Caco-2 (cell line): ENCODE measurements around the gene SCAMP3. TPM values are rescaled to one million over a fixed set of nuclear protein-coding genes. Genes with fewer than 3 reads are reported as not detected.

Experiments used
- BruUV-seq: library from RNA; stranded (reverse); fragments of 400-500 nt; replicated peaks from 2 replicates; lab custom pipeline; 2021; lab: Mats Ljungman, UMichigan
- CTCF ChIA-PET: fragments of 300-600 bp; sonication (Branson Sonifier 250); formaldehyde crosslinking; loops from one replicate; lab custom pipeline; 2022; ENCODE audit warnings: antibody characterized with exemption; lab: Charles Lee
- POLR2A ChIA-PET: fragments of 300-600 bp; sonication (Branson Sonifier 250); formaldehyde crosslinking; loops from one replicate; lab custom pipeline; 2022; ENCODE audit warnings: antibody characterized with exemption; lab: Charles Lee
- DNase-seq, 2 experiments: peaks; one replicate each; pipeline versions ENCODE4 v3.0.0 to v3.0.0-alpha.2; 2020 to 2022
- H3K27me3 ChIP-seq: replicated peaks from 2 replicates; pipeline ENCODE4 v1.6.0; 2011; ENCODE audit warnings: low read length; ENCODE audit not compliant: control insufficient read depth, insufficient read depth
- H3K36me3 ChIP-seq: 2 replicates; pipeline ENCODE4 v1.5.1; 2011; ENCODE audit warnings: low read length; ENCODE audit not compliant: control insufficient read depth, insufficient read depth
- H3K4me1 ChIP-seq: fragments of 250-450 bp; sonication (Bioruptor Pico); 2 replicates; pipeline ENCODE4 v1.5.1; 2020; ENCODE audit warnings: mild to moderate bottlenecking
- H3K4me3 ChIP-seq: 2 replicates; pipeline ENCODE4 v1.5.1; 2011; ENCODE audit warnings: low read depth, mild to moderate bottlenecking, control low read depth, low read length
- H3K9me3 ChIP-seq: fragments of 250-450 bp; sonication (Bioruptor Pico); 2 replicates; pipeline ENCODE4 v1.5.1; 2020; ENCODE audit warnings: mild to moderate bottlenecking, moderate library complexity
- H3K27ac Mint-ChIP-seq: one replicate; pipeline ENCODE4 v1.8.0; 2022; ENCODE audit warnings: mixed read lengths; ENCODE audit not compliant: unreplicated experiment
- H3K27me3 Mint-ChIP-seq: one replicate; pipeline ENCODE4 v1.8.0; 2022; ENCODE audit warnings: mixed read lengths; ENCODE audit not compliant: insufficient read depth, unreplicated experiment
- H3K36me3 Mint-ChIP-seq: one replicate; pipeline ENCODE4 v1.8.0; 2022; ENCODE audit warnings: mild to moderate bottlenecking, mixed read lengths; ENCODE audit not compliant: insufficient read depth, unreplicated experiment
- H3K4me1 Mint-ChIP-seq: one replicate; pipeline ENCODE4 v1.8.0; 2022; ENCODE audit warnings: low read depth, mixed read lengths; ENCODE audit not compliant: unreplicated experiment
- H3K4me3 Mint-ChIP-seq: one replicate; pipeline ENCODE4 v1.8.0; 2022; ENCODE audit warnings: mild to moderate bottlenecking, moderate library complexity, mixed read lengths; ENCODE audit not compliant: unreplicated experiment
- H3K9me3 Mint-ChIP-seq: one replicate; pipeline ENCODE4 v1.8.0; 2022; ENCODE audit warnings: mixed read lengths; ENCODE audit not compliant: unreplicated experiment
- intact Hi-C: fragments of 100-400 bp; cut with micrococcal nuclease; formaldehyde crosslinking; loops from one replicate; pipeline ENCODE4 v1.10.0; 2022; ENCODE audit not compliant: unreplicated experiment
- total RNA-seq: library from RNA; stranded (reverse); gene quantifications from 2 replicates; pipeline ENCODE4 v1.2.3, GENCODE V29; 2022
- TF ChIP-seq, protein P1 (sequence below), 2 experiments: fragments of 200-600 bp in 1 of 2; IDR thresholded peaks; 1 replicate in 1 of 2; 2 replicates in 1 of 2; pipeline versions ENCODE4 v1.5.1 to v1.8.0; 2011 to 2022; ENCODE audit warnings: antibody characterized with exemption in 1 of 2, control low read depth in 1 of 2, inconsistent platforms in 1 of 2, low read depth in 1 of 2, low read length in 1 of 2, mild to moderate bottlenecking in 1 of 2, moderate library complexity in 1 of 2; ENCODE audit not compliant: insufficient read depth in 1 of 2, severe bottlenecking in 1 of 2, unreplicated experiment in 1 of 2

The SCAMP3 gene
- total RNA-seq, 1 experiment from 2014 or later = 55.9 TPM

- no peak within 1 kb of the TSS for H3K27ac Mint-ChIP-seq
- TSS peak; percentile 18 for BruUV-seq
- CTCF ChIA-PET = interaction anchor here (0.6 to 1.4 kb wide), 15 partner anchors 9 to 473 kb away, joined by 3 to 20 read pairs (median 5); partner anchors contain the start of genes FDPS and SCAMP3
Measured at GRCh38 chr1:155277070-155277901, 15.1 kb upstream of the SCAMP3 start, which contains the start of gene HCN3. Gene HCN3, plus strand, starts transcription at chr1:155277463. Its CDS starts 128 bp downstream, at chr1:155277591.

DNA sequence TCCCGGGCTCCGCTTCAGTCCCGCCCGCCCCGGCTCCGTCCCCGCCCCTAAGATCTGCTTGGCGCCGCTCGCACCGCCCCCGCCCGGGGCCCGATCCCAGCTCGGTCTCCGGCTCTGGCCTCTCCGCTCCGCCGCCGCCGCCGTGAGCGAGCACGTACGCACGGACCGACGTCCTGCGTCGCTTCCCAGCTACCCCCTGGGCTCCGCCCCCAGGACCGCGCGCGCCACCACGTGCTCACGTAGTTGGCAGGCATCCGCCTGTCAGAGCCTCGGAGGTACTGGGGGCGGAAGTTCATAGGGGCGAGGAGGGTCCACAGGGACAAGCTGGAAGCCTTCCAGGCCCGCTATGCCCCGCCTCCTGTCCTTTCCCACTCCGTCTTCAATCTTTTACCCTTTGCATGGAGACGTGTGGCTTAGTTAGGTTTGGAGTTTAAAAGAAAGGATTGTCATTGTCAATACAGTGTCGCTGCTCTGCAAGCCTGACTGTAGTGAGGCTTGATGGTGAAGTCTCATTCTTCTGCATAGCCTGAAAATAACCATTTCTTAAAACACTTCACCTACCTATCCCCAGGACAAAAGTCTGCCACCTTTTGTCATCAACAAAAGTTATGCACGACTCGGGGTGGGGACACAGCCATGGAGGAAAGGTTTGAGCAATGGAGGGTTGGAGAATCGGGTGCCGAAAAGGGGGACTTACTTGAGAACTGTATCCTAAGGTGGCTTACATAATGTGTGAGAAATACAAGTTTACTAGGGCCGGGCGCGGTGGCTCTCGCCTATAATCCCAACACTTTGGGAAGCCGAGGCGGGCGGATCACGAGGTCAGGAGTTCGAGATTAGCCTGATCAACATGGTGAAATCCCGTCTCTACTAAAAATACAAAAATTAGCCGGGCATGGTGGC lies 11.4 kb upstream of the SCAMP3 start, which contains the start of gene CLK2:
Gene CLK2, minus strand, starts transcription at position 162 of the 903 bp plus-strand sequence. CDS start 2,527 bp downstream, outside the sequence.
- no peaks in the 10 kb centered on the region for H3K9me3 ChIP-seq
- ChIA-PET CTCF (interaction anchor here (0.6 to 1.9 kb wide), 10 partner anchors 12 to 101 kb away, joined by 3 to 33 read pairs (median 8); partner anchors contain the start of genes ENTREP3, FDPS, KRTCAP2 and SCAMP3), POLR2A (interaction anchor here (0.5 to 2.0 kb wide), 14 partner anchors 12 to 1030 kb away, joined by 3 to 18 read pairs (median 6); partner anchors contain the start of genes ENTREP3, FDPS, SCAMP3 and SYT11)
- H3K4me3 Mint-ChIP-seq = peak within 1 kb of the TSS; percentile 97
- H3K36me3 Mint-ChIP-seq = peaks cover 58% of the 10 kb centered on the region
- 0 out of 2 replicates have a peak, but pooled peaks cover 8% of the 10 kb centered on the region for H3K4me1 ChIP-seq
- no peaks in the 10 kb centered on the region for H3K9me3 Mint-ChIP-seq
- peak; percentile 98 for DNase-seq
- H3K4me1 Mint-ChIP-seq = peaks cover 20% of the 10 kb centered on the region
- no peaks in the 10 kb centered on the region for H3K27me3 Mint-ChIP-seq
- peak within 1 kb of the TSS; percentile 87 for H3K27ac Mint-ChIP-seq
- no peaks in the 10 kb centered on the region for H3K27me3 ChIP-seq
- no TSS peak for BruUV-seq
- H3K4me3 ChIP-seq = peak within 1 kb of the TSS; percentile 75
- TF ChIP-seq, protein P1, sequence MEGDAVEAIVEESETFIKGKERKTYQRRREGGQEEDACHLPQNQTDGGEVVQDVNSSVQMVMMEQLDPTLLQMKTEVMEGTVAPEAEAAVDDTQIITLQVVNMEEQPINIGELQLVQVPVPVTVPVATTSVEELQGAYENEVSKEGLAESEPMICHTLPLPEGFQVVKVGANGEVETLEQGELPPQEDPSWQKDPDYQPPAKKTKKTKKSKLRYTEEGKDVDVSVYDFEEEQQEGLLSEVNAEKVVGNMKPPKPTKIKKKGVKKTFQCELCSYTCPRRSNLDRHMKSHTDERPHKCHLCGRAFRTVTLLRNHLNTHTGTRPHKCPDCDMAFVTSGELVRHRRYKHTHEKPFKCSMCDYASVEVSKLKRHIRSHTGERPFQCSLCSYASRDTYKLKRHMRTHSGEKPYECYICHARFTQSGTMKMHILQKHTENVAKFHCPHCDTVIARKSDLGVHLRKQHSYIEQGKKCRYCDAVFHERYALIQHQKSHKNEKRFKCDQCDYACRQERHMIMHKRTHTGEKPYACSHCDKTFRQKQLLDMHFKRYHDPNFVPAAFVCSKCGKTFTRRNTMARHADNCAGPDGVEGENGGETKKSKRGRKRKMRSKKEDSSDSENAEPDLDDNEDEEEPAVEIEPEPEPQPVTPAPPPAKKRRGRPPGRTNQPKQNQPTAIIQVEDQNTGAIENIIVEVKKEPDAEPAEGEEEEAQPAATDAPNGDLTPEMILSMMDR (IDR thresholded peaks at IDR 0.05; ENCODE audit: insufficient read depth in 1 of 2, low read depth in 1 of 2, low read length in 1 of 2, severe bottlenecking in 1 of 2, unreplicated experiment in 1 of 2) = no peak
- peaks cover 6% of the 10 kb centered on the region for H3K36me3 ChIP-seq
- intact Hi-C loops = loop anchor here (1.0 kb wide), 4 partner anchors 11 to 50 kb away; partner anchors contain the start of gene SCAMP3

More at GRCh38 chr1:155277070-155277901, 15.1 kb upstream of the SCAMP3 start, which contains the start of gene HCN3:
- Mint-ChIP-seq H3K9me3 (no peaks in the 10 kb centered on the region), H3K4me3 (peak within 1 kb of the TSS; percentile 47), H3K27me3 (no peaks in the 10 kb centered on the region), H3K4me1 (peaks cover 25% of the 10 kb centered on the region), H3K36me3 (peaks cover 30% of the 10 kb centered on the region)
- Histone ChIP-seq H3K27me3 (no peaks in the 10 kb centered on the region), H3K36me3 (peaks cover 2% of the 10 kb centered on the region; the same call in 1 of the 2 replicates), H3K4me3 (peak within 1 kb of the TSS; percentile 87), H3K9me3 (no peaks in the 10 kb centered on the region), H3K4me1 (0 out of 2 replicates have a peak, but pooled peaks cover 8% of the 10 kb centered on the region)
- TF ChIP-seq, protein P1 (IDR thresholded peaks at IDR 0.05; ENCODE audit: insufficient read depth in 1 of 2, low read depth in 1 of 2, low read length in 1 of 2, severe bottlenecking in 1 of 2, unreplicated experiment in 1 of 2) = peak; percentile 47 to 79
- peak; percentile 98 to 99 for DNase-seq
- intact Hi-C loops = loop anchor here (1.0 kb wide), 1 partner anchor 46 kb away; no protein-coding TSS in a partner anchor
- POLR2A ChIA-PET = interaction anchor here (0.6 to 1.0 kb wide), 3 partner anchors 46 to 657 kb away, joined by 3 to 6 read pairs (median 4); partner anchors contain the start of gene KHDC4
